Suppressor macrophage (primary cell): ENCODE measurements around the gene NME3.
A peak's percentile ranks its signal among the peaks of the same experiment; 100 is the strongest.

Experiments
- DNase-seq, 4 experiments: peaks; one replicate each; pipeline ENCODE4 v3.0.0-alpha.2; 2020 to 2022

NME3 gene

DNA sequence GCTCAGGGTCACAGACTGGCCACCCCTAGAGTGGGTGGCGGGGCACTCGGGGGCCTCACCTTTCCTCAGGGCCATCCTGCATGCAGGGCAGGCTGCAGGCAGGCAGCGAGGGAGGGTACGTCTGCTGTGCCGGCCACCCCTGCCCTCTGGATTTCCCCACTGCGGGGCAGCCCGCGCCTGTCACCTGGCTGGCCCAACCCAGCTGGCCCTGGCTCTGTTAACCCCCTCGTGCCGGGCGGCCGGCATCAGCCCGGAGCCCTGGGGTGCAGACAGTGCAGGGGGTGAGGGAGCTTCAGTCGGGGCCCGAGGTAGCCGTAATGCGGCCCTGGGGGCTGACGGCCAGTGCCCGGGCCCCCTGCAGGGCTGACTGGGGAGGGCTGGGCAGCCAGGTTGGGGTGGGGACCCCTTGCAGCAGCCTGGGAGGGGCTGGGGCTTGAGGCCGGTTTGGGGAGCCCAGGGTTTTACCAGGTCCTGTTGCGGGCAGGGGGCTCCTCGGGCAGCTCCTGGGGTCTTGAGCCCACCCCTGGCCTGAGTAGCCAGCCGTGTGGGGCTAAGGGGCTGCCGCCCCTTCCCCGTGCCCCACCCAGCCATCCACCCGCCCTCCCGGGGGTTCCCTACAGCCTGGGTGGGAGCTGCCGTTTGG is 22.4 kb upstream of the NME3 start, which contains the start of gene IGFALS:
Gene IGFALS, minus strand, starts transcription at position 128 of the 643 bp plus-strand sequence. Its CDS starts 53 bp downstream, at position 75.
- DNase-seq: no peak

DNA sequence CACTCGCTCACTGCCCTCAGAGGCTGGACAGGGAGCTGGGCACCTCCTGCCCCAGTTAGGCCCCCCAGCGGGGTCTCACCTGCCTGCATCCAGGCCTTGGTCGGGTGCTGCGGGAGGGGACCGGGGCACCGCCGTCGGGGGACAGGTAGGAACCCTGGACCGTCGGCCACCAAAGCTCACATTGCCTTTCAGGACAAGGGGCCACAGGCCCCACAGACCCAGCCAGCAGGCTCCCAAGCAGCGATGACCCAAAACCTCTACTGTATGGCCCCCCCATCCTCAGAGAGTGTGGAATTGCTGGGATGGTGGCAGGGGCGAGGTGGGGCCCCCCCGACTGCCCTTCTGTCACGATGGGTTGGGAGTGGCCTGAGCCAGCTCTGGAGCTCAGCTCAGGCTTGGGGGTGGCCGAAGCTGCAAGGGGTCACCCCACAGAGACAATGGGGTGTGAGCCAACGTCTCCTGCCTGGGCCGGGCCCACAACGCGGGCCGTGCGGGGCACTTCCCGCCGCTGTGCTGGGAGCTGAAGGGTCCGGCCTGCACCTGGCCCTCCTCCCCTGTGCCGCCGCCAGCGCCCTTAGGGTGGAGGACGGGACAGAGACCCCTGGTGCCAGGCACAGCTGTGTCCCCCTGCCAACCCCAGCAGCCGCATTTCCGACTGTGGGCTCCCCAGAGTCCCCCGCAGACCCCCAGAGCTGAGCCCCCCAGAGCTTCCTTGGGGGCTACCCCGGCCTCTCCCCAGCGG is 21.7 kb upstream of the NME3 start:
- DNase-seq: no peak

DNA sequence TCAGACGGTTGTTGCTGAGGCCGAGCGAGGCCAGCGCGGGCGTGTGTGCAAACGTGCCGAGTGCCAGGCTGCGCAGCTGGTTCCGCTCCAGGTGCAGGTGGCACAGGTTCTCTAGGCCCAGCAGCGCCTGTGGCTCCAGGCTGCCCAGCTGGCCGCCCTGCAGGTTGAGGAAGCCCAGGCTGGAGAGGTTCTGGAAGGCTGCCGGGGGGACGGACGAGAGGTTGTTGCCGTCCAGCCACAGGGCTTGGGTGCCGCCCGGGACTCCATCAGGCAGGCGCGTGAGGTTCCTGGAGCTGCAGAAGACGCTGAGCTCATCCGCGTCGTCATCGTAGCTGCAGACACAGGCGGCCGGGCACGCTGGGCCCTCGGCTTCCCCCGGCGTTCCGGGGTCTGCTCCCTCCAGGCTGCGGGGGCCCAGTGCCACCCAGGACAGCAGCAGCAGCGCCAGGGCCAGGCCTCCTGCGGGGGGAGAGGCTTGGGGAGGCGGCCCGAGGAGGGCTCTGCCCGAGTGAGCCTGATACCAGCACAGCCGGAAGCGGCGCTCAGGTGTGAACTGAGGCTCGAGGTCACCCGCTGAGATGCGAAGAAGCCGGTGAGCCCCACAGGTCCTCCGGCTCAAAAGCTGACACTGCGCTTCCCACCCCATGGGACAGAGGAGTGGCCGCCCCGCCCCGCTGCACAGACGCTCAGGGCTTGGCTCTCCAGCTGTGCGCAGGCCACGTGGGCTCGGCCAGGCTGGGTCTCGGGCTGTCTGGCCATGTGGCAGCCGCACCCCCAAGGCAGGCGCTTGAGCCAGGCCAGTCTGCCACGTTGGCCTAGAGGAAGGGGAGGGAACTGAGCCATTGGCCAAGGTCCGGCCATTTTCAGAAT is 20.8 kb upstream of the NME3 start:
- DNase-seq: no peak

DNA sequence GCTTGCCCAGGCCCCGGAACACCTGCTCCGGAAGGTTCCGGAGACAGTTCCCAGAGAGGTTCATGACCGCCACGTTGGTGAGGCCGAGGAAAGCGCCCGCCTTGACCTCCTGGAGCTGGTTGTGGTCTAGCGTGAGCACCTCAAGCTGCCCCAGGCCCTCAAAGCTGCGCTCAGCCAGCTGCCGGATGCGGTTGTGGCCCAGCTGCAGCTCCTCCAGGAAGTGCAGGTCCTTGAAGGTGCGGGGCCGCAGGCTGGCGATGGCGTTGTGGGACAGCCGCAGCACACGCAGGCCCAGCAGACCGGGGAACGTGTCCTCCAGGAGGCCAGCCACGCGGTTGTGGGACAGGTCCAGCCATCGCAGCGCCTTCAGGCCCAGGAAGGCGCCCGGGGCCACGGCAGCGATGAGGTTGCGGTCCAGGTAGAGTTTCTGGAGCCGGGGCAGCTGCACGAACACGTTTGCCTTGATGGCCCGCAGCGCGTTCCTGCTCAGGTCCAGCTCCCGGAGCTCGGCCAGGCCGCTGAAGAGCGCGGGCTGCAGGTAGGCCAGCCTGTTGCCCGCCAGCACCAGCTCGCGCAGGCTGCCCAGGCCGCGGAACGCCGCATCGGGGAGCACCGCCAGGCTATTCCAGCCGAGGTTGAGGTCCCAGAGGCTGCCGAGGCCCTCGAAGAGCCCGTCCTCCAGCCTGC is 20.1 kb upstream of the NME3 start:
- DNase-seq: no peak

DNA sequence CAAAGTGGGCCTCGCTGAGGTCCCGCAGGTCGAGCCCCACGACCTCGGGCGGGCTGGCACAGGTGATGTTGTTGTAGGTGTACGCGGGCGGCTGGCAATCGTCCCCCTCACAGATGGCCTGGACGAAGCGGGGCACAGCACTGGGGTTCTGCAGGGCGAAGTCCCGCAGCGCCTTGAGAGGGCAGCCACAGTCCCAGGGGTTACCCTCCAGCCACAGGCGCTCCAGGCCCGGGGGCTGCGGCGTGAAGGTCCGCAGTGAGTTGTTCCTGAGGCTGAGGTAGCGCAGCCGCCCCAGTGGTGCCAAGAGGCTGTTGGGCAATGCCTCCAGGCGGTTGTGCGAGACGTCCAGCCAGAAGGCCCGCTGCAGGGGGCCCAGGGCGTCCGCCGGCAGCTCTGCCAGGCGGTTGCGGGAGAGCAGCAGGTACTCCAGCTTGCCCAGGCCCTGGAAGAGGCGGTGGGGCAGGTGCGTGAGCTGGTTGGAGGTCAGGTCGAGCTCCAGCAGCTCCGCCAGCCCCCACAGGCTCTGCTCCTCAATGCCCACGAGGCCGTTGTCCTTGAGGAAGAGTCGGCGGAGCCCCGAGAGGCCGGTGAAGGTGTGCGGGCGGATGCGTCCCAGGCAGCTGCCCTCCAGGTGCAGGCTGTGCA is 19.4 kb upstream of the NME3 start:
- DNase-seq: no peak

DNA sequence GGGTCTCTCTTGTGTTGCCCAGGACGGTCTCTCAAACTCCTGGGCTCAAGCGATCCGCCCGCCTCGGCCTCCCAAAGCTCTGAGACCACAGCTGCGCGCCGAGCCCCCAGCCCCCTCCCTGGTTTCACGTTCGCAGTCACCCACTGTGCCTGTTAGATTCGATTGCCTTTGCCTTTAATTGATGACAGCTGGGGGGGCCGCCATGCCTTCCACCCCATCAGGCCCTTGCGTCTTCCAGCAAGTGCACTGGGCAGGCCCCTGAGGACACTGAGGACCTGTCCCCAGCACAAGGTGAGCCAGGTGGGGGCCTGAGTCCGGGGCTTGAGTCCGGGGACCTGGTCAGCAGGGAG is 18.9 kb upstream of the NME3 start:
- no peak for DNase-seq

DNA sequence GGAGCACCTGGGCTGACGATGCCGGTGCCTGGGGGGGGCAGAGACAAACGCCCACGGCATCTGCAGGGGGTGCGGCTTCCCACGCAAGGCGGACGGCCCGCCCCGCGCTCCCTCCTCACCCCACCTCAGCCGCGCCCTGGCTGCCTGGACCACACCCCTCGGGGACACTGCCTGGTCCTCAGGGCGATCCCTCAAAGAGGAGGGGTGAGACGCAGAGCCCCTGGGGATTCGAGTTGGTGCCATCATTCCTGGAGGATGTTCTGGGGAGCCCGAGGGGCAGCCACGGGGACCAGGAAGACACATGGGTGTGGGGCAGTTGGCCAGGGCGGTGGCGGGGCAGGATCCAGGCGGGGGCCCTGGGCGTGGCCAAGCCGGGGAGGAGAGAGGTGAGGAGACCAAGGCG is 18.3 kb upstream of the NME3 start:
- no peak for DNase-seq

DNA sequence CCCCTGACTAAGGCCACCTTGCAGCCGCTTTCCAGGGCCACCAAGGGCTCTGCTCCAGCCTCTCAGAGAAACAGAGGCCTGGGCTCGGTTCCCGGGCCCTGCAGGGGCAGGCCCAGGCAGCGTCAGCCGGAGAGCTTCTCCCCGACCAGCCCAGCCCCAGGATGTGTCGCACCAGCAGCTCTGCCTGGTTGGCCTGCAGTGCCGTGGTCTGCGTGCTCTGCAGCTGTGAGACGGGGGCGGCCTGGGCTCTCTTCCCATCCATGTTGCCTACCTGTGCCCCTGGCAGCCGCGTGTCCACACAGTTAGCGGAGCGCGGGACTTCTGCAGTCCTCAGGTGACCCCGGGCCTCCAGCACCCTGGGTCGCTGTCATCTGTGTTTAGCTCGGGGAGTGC is 17.4 kb upstream of the NME3 start:
- no peak for DNase-seq

DNA sequence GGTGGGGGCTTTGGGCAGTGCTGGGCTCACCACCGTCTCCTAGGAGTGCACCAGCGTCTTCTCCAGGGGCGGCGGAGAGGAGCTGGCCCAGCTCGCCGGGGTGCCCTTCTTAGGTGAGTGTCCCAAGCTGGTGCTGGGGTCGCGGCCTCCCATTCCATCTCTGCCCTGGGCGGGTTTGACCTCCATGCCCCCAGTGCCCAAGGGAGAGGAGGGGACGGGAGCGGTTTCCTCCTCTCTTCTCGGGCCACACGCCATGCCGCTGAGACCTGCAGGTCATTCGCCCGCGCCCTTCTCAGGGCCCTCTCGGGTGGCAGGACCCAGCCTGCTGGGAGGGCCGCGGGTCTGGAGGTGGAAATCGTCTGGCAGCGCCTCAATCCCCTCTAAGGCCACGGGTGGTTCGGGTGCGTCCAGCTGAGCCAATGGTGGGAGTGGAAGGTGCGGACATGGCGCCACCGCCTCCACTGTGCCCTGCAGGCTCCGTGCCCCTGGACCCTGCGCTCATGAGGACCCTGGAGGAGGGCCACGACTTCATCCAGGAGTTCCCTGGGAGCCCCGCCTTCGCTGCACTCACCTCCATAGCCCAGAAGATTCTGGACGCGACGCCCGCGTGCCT is 16.9 kb upstream of the NME3 start:
- DNase-seq: no peak

DNA sequence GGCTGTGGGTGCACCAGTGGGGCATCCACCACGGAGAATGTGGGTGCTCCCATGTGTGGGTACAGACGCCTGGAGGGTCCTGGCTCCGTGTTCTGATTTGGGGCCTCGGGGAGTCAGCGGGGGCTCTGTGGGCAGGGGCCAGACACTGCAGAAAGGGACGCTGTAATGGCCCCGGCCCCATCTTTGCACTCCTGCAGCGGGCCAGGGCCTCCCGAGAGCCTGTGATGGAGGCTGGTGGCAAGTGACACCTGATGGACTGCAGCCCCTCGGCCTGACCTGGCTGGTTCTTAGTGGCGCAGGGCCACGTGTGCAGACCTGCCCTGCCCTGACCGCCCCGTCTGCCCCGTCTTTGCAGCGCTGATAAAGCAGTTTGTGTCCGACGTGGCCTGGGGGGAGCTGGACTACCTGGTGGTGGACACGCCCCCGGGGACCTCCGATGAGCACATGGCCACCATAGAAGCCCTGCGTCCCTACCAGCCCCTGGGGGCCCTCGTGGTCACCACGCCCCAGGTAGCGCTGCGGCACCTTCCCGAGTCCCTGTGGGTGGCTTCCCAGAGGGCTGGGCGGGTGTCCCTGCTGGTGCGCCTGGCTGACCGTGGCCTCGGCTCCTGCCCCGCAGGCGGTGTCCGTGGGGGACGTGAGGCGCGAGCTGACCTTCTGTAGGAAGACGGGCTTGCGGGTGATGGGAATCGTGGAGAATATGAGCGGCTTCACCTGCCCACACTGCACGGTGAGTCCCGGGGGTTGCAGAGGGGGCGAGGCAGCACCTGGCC is 16.2 kb upstream of the NME3 start:
- DNase-seq: no peak

DNA sequence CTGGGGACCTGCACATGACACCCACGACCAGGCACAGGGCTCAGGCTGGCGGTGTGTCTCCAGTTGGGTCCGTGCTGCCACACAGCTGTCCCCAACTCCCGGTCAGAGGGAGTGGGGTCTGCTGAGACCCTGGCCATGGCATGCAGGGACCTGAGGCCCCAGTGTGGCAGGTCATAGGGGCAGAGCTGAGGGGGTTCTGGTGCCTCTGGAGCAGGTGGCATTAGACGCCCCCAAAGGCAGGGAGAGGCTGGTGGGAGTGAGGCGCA is 15.6 kb upstream of the NME3 start:
- DNase-seq: no peak

DNA sequence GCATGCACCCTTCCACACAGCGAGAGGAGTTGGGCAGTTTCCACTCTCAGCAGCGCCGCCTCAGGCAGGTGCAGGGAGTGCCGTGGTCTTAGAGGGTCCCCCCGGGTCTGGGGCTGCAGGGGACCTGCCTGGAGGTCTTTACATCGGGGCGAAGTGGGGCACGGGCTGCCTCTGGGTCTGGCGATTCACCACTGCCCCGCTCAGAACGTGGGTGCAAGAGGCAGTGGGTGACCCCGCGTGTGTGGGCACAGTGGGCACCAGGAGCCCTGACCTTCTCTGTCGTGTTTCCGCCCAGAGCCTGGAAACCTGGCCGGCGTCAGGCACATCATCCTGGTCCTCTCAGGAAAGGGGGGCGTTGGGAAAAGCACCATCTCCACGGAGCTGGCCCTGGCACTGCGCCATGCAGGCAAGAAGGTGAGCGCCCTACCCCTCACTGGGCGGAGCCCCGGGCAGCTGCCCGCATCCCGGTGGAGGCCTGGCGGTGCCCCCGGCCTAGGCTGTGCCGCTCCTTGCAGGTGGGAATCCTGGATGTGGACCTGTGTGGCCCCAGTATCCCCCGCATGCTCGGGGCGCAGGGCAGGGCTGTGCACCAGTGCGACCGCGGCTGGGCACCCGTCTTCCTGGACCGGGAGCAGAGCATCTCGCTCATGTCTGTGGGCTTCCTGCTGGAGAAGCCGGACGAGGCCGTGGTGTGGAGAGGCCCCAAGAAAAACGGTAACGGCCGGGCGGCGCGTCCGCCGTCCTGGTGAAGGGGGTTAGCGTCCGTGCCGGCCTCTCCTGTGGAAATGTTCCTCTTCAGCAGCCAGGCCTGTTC is 15.1 kb upstream of the NME3 start:
- no peak for DNase-seq

DNA sequence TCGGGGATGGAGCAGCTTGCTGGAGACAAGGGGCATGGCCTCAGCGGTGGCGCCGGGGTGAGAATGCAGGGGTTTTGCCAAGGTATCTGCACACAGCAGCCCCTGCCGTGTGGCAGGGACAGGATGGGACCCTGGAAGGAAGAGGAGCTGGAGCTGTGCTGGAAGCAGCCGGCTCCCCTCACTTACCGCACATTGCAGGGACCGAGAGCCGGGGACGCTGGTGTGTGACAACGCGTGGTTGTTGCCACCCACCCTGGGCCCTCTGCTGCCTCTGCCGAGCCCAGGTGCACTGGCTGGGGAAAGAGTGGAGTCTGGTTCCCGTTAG is 14.5 kb upstream of the NME3 start:
- DNase-seq: no peak

DNA sequence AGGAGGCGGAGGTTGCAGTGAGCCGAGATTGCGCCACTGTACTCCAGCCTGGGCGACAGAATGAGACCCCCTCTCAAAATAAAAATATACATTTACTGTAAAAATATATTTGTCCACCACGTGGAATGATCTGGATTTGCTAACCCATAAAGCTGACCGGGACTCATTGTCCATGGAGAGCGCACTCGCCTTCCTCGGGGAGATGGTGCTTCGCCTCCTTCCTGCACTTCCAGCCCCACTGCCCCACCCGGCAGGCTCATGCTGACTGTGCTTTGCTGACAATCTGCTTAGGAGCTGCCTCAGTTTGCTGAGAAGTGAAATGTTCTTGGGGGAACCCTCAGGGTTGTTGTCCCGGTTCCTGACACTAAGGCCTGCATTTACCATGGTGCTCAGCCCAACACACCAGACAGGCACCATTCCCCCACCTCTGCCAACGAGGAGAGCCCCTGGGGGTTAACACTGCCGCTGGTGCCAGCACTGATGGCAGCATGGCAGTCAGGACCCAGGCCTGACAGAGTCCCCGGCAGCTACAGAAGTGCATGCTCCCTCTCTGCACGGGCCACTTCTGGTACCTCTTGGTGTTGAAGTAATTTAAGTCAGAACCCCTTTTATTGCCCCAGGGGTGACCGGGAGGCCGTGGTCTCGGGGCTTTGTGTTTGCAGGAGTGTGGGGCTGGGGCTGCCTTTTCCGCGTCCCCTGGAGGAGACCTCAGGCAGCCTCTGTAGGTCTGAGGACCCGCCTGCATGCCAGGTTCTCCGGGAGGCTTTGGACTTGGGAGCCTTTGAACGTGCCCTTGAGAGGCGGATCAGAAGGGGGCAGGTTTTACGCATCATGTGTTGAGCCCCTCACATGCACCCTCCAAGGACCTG is 13.9 kb upstream of the NME3 start:
- DNase-seq: no peak

DNA sequence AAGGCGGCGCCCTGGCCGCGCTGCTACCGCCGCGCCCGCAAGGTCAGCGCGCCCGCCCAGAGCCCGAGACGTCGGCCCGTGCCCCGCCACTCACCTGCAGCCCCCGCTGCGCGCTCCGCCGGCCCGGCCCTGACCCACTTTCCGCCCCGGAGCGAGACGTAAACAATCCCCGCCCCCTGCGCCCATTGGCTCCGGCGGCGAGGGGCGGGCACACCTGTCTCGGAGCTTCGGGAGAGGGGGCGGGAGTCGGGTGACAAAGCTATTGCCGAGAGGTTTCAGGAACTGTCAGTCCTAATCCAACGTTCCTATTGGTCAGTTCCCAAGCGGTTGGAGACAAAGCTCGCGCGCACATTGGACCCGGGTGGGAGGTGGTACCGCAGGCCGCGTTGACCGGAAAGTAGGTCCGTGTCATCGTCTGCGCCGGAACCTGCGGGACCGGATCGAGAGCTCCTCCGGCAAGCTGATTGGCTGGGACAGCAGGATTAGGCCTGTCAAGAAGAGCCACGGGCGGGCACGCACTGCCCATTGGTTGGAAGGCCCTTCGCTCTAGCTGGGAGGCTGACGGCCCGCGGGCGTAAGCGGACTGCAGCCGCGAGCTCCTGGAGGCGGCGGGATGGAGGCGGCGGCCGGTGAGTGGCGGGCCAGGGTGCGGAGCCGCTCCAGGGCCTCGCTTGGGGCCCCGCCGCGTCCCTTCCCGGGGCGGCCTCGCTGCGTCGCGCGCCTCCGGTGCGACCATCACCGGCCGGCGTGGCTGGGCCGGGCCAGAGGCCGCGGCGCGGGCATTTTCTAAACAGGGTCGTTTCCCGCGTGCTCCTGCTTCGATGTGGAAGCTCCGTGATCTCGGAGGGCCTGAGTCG is 11.3 kb upstream of the NME3 start, which contains the start of the genes NUBP2 and SPSB3:
Gene NUBP2, plus strand, starts transcription at position 553 of the 857 bp plus-strand sequence. Its CDS starts 61 bp downstream, at position 614.
Gene SPSB3, minus strand, starts transcription at position 164 of the 857 bp plus-strand sequence. CDS start 1,088 bp downstream, outside the sequence.
- DNase-seq: peak; percentile 100

DNA sequence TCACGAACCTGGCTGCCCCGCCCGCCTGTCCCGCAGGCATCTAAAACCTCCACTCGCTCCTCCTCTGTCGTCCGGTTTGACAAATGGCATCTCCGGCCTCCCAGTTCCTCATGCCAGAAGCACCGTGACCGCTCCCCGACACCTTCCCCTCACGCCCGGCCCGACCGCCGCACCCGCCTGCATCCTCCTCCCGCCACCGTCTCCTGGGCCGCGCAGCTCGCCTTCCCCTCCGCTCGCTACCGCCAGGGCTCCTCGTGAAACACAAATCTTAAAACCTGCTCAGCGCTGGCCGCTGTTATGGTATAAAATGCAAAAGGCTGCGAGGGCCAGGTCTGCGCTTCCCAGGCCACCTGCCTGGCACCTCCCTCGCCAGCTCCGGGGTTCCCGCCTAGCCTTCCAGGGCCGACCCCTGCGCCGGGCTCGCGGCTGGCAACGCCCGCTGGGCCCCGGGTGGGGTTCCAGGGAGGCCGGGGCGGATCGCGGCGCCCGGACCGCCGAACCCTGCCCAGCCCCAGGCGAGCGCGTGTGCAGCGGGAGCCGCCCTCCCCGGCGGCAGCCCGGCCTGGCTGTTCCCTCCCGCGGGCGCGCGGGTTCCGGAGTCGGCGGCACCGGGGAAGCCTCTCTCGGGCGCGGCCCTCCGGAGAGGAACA is 10.5 kb upstream of the NME3 start:
- peak; percentile 41 to 71 (median 54) for DNase-seq

DNA sequence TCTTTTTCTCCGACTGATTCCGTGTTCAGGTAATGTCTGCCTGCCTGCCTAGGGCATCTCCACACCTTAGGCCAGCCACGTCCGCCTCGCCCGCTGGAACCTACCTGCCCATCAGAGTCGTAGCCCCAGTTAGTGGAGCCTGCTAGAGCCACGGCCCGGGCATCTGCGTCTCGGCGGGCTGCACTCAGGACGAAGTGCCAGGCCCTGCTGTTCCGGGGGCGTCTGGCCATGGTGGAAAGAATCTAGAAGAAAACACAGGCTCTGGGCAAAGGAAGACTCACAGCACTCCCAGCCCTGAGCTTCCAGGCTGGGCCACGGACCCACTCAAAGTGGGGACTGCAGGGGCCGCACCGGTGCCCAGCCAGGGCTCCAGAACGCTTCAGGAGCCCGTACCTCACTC is 9.9 kb upstream of the NME3 start:
- no peak for DNase-seq

DNA sequence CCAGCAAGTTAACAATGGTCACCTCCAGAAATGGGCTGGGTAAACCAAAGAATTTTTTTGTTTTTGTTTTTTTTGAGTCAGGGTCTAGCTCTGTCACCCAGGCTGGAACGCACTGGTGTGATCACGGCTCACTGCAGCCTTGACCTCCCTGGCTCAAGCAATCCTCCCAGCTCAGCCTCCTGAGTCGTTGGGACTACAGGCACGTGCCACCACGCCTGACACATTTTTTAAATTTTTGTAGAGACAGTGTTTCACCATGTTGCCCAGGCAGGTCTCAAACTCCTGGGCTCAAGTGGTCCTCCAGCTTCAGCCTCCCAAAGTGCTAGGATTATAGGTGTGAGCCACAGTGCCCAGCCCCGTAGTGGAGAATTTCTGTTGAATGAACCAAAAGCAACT is 9.3 kb upstream of the NME3 start:
- DNase-seq: no peak
